ENCODE measurements around the gene MAP2K3. TPM values are rescaled to one million over a fixed set of nuclear protein-coding genes. Genes with fewer than 3 reads are reported as not detected.

The MAP2K3 gene
- polyA plus RNA-seq, 2 of the 4 experiments (the other 2 are of a cell fraction) = 13.9 to 37.1 TPM

DNA sequence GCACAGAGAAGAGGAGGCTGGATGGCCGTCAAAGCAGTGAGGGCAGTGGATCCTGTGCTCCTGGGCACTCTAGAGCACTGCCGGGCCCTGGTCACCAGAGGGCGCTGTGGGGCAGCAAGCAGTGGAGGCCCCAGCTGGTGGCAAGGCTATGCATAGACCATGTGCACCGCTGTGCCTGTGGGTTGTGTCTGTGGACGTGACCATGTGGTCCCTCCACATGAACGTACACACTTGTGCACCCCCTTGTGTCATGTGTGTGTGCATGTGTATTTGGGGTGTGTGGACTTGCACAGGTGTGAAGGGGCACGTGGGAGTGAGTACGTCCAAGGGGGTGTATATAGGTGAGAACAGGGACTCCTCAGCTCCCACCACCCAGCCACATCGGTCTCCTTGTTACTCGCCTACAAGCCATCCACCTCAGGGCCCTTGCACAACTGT is 4.4 kb upstream of the MAP2K3 start:
- no peak overlapping the region for H3K4me2 ChIP-seq
- ATAC-seq = peak; percentile 58 to 73
- WGBS (ENCODE audit: missing lambda C conversion rate) = 32% methylated on average over 9 of the region's 10 CpGs
- ChIA-PET CTCF (interaction anchor here (0.6 to 9.7 kb wide), 50 partner anchors 8 to 263 kb away, joined by 3 to 121 read pairs (median 5); partner anchors contain the start of gene NATD1), POLR2A (interaction anchor here (0.9 kb wide), 1 partner anchor 115 kb away, joined by 3 read pairs; no protein-coding TSS in a partner anchor)
- peaks cover 34% of the 10 kb centered on the region for H3K4me1 ChIP-seq
- no peaks in the 10 kb centered on the region for H3K9me3 ChIP-seq
- H3K27ac ChIP-seq = peak overlapping the region in 1 of 2 experiments; percentile 35; a peak in 1 of 6 replicates
- DNase-seq (ENCODE audit: low read depth in 1 of 2, low spot score in 1 of 2) = peak; percentile 85 to 95
- H3K4me3 ChIP-seq = no peak overlapping the region
- peak; percentile 94 for FAIRE-seq
- TF ChIP-seq CBX8 (IDR thresholded peaks at IDR 0.05) = no peak
- peak; percentile 95 for TF ChIP-seq SMC3 (IDR thresholded peaks at IDR 0.05)
- TF ChIP-seq, protein P1, sequence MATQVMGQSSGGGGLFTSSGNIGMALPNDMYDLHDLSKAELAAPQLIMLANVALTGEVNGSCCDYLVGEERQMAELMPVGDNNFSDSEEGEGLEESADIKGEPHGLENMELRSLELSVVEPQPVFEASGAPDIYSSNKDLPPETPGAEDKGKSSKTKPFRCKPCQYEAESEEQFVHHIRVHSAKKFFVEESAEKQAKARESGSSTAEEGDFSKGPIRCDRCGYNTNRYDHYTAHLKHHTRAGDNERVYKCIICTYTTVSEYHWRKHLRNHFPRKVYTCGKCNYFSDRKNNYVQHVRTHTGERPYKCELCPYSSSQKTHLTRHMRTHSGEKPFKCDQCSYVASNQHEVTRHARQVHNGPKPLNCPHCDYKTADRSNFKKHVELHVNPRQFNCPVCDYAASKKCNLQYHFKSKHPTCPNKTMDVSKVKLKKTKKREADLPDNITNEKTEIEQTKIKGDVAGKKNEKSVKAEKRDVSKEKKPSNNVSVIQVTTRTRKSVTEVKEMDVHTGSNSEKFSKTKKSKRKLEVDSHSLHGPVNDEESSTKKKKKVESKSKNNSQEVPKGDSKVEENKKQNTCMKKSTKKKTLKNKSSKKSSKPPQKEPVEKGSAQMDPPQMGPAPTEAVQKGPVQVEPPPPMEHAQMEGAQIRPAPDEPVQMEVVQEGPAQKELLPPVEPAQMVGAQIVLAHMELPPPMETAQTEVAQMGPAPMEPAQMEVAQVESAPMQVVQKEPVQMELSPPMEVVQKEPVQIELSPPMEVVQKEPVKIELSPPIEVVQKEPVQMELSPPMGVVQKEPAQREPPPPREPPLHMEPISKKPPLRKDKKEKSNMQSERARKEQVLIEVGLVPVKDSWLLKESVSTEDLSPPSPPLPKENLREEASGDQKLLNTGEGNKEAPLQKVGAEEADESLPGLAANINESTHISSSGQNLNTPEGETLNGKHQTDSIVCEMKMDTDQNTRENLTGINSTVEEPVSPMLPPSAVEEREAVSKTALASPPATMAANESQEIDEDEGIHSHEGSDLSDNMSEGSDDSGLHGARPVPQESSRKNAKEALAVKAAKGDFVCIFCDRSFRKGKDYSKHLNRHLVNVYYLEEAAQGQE (IDR thresholded peaks at IDR 0.05) = no peak
- TF ChIP-seq FOXS1 (CRISPR knock-in tag; IDR thresholded peaks at IDR 0.05) = no peak
- no peak for TF ChIP-seq HDAC2 (IDR thresholded peaks at IDR 0.05)
- TF ChIP-seq, protein P2, sequence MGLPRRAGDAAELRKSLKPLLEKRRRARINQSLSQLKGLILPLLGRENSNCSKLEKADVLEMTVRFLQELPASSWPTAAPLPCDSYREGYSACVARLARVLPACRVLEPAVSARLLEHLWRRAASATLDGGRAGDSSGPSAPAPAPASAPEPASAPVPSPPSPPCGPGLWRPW (IDR thresholded peaks at IDR 0.05) = no peak
- peak; percentile 96 for TF ChIP-seq RAD21 (conservative IDR thresholded peaks at IDR 0.05 in 1 of 2, IDR thresholded peaks at IDR 0.05 in 1 of 2)
- TF ChIP-seq MYC (IDR thresholded peaks at IDR 0.05; ENCODE audit: borderline replicate concordance, low read length) = peak; percentile 95
- TF ChIP-seq, protein P3, sequence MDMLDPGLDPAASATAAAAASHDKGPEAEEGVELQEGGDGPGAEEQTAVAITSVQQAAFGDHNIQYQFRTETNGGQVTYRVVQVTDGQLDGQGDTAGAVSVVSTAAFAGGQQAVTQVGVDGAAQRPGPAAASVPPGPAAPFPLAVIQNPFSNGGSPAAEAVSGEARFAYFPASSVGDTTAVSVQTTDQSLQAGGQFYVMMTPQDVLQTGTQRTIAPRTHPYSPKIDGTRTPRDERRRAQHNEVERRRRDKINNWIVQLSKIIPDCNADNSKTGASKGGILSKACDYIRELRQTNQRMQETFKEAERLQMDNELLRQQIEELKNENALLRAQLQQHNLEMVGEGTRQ (IDR thresholded peaks at IDR 0.05) = 0 out of 2 replicates have a peak, but pooled peaks have one; percentile 47
- TF ChIP-seq, protein P4, sequence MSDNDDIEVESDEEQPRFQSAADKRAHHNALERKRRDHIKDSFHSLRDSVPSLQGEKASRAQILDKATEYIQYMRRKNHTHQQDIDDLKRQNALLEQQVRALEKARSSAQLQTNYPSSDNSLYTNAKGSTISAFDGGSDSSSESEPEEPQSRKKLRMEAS (IDR thresholded peaks at IDR 0.05) = peak; percentile 95
- TF ChIP-seq HOXB13 (CRISPR knock-in tag; IDR thresholded peaks at IDR 0.05; ENCODE audit: low read depth) = 0 out of 2 replicates have a peak, but pooled peaks have one; percentile 16
- TF ChIP-seq, protein P5, sequence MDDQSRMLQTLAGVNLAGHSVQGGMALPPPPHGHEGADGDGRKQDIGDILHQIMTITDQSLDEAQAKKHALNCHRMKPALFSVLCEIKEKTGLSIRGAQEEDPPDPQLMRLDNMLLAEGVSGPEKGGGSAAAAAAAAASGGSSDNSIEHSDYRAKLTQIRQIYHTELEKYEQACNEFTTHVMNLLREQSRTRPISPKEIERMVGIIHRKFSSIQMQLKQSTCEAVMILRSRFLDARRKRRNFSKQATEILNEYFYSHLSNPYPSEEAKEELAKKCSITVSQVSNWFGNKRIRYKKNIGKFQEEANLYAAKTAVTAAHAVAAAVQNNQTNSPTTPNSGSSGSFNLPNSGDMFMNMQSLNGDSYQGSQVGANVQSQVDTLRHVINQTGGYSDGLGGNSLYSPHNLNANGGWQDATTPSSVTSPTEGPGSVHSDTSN (IDR thresholded peaks at IDR 0.05) = no peak
- TF ChIP-seq RARB (CRISPR knock-in tag; IDR thresholded peaks at IDR 0.05) = no peak
- TF ChIP-seq ZSCAN20 (CRISPR knock-in tag; IDR thresholded peaks at IDR 0.05) = no peak
- TF ChIP-seq, protein P6, sequence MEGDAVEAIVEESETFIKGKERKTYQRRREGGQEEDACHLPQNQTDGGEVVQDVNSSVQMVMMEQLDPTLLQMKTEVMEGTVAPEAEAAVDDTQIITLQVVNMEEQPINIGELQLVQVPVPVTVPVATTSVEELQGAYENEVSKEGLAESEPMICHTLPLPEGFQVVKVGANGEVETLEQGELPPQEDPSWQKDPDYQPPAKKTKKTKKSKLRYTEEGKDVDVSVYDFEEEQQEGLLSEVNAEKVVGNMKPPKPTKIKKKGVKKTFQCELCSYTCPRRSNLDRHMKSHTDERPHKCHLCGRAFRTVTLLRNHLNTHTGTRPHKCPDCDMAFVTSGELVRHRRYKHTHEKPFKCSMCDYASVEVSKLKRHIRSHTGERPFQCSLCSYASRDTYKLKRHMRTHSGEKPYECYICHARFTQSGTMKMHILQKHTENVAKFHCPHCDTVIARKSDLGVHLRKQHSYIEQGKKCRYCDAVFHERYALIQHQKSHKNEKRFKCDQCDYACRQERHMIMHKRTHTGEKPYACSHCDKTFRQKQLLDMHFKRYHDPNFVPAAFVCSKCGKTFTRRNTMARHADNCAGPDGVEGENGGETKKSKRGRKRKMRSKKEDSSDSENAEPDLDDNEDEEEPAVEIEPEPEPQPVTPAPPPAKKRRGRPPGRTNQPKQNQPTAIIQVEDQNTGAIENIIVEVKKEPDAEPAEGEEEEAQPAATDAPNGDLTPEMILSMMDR (IDR thresholded peaks at IDR 0.05) = peak; percentile 97
- TF ChIP-seq ZNF302 (CRISPR knock-in tag; IDR thresholded peaks at IDR 0.05) = no peak

DNA sequence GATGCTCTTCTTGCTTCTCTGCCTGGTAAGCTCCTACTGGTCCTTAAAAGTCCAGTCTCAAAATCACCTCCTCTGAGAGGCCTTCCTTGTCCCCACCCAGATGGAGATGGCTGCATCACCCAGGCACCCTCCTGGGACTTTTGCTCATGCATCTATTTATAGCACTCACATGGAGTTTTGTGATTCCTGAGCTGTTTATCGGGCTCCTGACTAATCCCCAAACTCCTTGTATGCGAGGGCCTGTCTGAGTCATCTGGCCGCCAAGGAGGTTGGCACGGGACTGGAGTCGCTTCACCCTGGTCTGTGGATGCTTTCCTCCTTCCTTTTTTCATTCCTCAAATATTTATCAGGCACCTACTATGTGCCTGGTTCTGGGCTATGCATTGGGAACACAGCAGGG is 2.3 kb upstream of the MAP2K3 start:
- DNase-seq (ENCODE audit: low read depth in 1 of 2, low spot score in 1 of 2) (peak; percentile 88 to 93), ATAC-seq (peak; percentile 11 to 19), FAIRE-seq (peak; percentile 77)
- peak; percentile 92 for TF ChIP-seq JUNB (IDR thresholded peaks at IDR 0.05)
- TF ChIP-seq RNF2 (IDR thresholded peaks at IDR 0.05; ENCODE audit: borderline replicate concordance, low read depth) = no peak
- peak in 1 of 2 experiments; percentile 32; a peak in 1 of 5 replicates for TF ChIP-seq EP300 (IDR thresholded peaks at IDR 0.05)
- TF ChIP-seq, protein P5 (IDR thresholded peaks at IDR 0.05) = peak; percentile 55; the same call in 1 of the 2 replicates
- TF ChIP-seq NPAS2 (CRISPR knock-in tag; IDR thresholded peaks at IDR 0.05; ENCODE audit: borderline replicate concordance) = no peak
- TF ChIP-seq FOSL2 (IDR thresholded peaks at IDR 0.05) = peak; percentile 89
- TF ChIP-seq FOSL2 (CRISPR knock-in tag; IDR thresholded peaks at IDR 0.05) = peak; percentile 95
- TF ChIP-seq ZFP36 (IDR thresholded peaks at IDR 0.05; ENCODE audit: borderline replicate concordance, partially characterized antibody) = peak; percentile 94
- TF ChIP-seq, protein P4 (IDR thresholded peaks at IDR 0.05) = peak; percentile 81
- TF ChIP-seq RFX5 (IDR thresholded peaks at IDR 0.05) = peak; percentile 18; the same call in 1 of the 2 replicates
- TF ChIP-seq RARB (CRISPR knock-in tag; IDR thresholded peaks at IDR 0.05) = no peak
- peak; percentile 94 for TF ChIP-seq BHLHE40 (IDR thresholded peaks at IDR 0.05; ENCODE audit: low read depth, low read length)
- peak; percentile 78; the same call in 1 of the 2 replicates for TF ChIP-seq GATA3 (IDR thresholded peaks at IDR 0.05; ENCODE audit: borderline replicate concordance)
- no peak for TF ChIP-seq CBX8 (IDR thresholded peaks at IDR 0.05)
- TF ChIP-seq JUN (IDR thresholded peaks at IDR 0.05) = peak in 1 of 2 experiments; percentile 54; a peak in 2 of 5 replicates
- H3K27ac ChIP-seq = peak overlapping the region in 1 of 2 experiments; percentile 54; a peak in 3 of 6 replicates
- no peaks in the 10 kb centered on the region for H3K9me3 ChIP-seq
- peaks cover 32% of the 10 kb centered on the region for H3K4me1 ChIP-seq
- no peak overlapping the region for H3K4me3 ChIP-seq
- peak overlapping the region; percentile 42 for H3K4me2 ChIP-seq
- 0% methylated on average over 5 of the region's 5 CpGs for WGBS (ENCODE audit: missing lambda C conversion rate)
- CTCF ChIA-PET = interaction anchor here (0.6 to 9.7 kb wide), 14 partner anchors 8 to 243 kb away, joined by 3 to 121 read pairs (median 4); no protein-coding TSS in a partner anchor
- POLR2A ChIA-PET = interaction anchor here (1.0 to 1.2 kb wide), 2 partner anchors 16 to 239 kb away, joined by 3 to 4 read pairs; partner anchors contain the start of gene USP22
